Kidney epithelial cell (primary cell): Measurements from ENCODE around the gene MEPE. TPM values are rescaled to one million over a fixed set of nuclear protein-coding genes. Genes with fewer than 3 reads are reported as not detected.

Source experiments
- DNase-seq: peaks from one replicate; pipeline ENCODE4 v3.0.0-alpha.2; 2010; ENCODE audit warnings: low read depth
- H3K27me3 ChIP-seq: 2 replicates; pipeline ENCODE4 v1.6.0; 2011; ENCODE audit warnings: low read length; ENCODE audit not compliant: control insufficient read depth, insufficient read depth
- H3K36me3 ChIP-seq: 2 replicates; pipeline ENCODE4 v1.5.1; 2011; ENCODE audit warnings: low read length; ENCODE audit not compliant: control insufficient read depth, insufficient read depth
- H3K4me3 ChIP-seq: 2 replicates; pipeline ENCODE4 v1.5.1; 2011; ENCODE audit warnings: low read depth, mild to moderate bottlenecking, control low read depth, low read length
- total RNA-seq: library from RNA; depleted of rRNA; stranded (reverse); fragments of >200 nt; gene quantifications from 2 replicates; pipeline ENCODE4 v1.2.3, GENCODE V29; 2015
- TF ChIP-seq, protein P1 (sequence below): IDR thresholded peaks from 2 replicates; pipeline ENCODE4 v1.5.1; 2011; ENCODE audit warnings: mild to moderate bottlenecking, moderate library complexity, low read length, control low read depth, inconsistent platforms; ENCODE audit not compliant: insufficient read depth, poor library complexity, severe bottlenecking

MEPE gene
- total RNA-seq, 1 donor from 2014 or later, result not detected

DNA sequence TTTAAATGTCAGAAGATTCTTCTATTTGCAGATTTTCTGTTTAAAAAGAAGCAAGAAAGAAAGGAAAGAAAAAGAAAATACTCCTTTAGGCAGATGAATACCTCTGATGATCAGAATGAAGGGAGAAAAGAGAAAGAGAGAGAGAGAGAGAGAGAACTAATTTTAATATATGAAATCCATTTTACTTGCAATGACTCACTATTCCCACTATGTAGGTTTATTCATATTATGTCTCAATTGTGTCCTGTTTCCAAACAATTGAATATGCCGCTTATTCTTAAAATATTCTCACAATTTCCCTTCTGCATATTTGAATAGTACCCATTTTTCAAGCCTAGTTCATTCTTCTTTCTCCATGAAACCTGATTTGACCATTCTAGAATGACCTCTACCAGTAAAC lies 11.7 kb downstream of the MEPE start:
- TF ChIP-seq, protein P1, sequence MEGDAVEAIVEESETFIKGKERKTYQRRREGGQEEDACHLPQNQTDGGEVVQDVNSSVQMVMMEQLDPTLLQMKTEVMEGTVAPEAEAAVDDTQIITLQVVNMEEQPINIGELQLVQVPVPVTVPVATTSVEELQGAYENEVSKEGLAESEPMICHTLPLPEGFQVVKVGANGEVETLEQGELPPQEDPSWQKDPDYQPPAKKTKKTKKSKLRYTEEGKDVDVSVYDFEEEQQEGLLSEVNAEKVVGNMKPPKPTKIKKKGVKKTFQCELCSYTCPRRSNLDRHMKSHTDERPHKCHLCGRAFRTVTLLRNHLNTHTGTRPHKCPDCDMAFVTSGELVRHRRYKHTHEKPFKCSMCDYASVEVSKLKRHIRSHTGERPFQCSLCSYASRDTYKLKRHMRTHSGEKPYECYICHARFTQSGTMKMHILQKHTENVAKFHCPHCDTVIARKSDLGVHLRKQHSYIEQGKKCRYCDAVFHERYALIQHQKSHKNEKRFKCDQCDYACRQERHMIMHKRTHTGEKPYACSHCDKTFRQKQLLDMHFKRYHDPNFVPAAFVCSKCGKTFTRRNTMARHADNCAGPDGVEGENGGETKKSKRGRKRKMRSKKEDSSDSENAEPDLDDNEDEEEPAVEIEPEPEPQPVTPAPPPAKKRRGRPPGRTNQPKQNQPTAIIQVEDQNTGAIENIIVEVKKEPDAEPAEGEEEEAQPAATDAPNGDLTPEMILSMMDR, result no peak
- no peaks in the 10 kb centered on the region for H3K36me3 ChIP-seq
- no peak overlapping the region for H3K4me3 ChIP-seq
- DNase-seq, result no peak
- no peaks in the 10 kb centered on the region for H3K27me3 ChIP-seq

DNA sequence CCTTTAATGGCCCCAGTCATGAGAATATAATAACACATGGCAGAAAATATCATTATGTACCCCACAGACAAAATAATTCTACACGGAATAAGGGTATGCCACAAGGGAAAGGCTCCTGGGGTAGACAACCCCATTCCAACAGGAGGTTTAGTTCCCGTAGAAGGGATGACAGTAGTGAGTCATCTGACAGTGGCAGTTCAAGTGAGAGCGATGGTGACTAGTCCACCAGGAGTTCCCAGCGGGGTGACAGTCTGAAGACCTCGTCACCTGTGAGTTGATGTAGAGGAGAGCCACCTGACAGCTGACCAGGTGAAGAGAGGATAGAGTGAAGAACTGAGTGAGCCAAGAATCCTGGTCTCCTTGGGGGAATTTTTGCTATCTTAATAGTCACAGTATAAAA lies 13.5 kb downstream of the MEPE start:
- Histone ChIP-seq H3K27me3 (no peaks in the 10 kb centered on the region), H3K4me3 (no peak overlapping the region), H3K36me3 (no peaks in the 10 kb centered on the region)
- TF ChIP-seq, protein P1, result no peak
- DNase-seq, result no peak

DNA sequence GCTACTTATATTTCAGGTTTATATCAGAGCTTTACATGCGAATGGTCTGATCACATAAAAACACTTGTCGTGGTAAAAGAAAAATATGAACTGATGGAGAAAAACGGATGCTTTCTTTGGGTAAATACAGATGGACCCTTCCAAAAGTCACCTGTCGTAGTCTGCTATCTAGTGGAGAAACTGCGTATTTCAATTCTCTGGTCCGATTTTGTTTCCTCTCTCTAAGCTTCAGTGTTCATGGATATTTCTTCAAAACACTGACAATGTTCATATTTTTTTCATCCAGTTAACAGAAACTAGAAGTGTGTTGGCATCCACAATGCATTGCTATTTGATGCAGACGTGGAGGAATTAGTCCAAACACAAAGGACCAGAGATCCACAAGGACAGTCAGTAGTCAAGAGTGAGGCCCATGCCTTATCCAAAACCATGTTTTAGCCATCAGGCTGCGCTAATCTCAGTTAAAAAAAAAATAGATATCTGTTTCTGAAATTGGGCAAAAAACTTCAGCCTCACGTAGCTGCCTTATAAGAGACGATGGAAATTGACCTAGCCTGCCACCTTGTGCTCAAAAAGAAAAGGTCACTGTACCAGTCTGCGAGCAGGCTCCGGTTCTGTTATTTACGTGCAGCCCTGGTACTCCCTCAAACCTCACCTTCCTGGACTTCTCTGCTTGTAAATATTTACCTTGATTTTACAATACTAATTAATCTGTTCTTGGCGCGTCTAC lies 16.0 kb downstream of the MEPE start:
- no peak for DNase-seq
- TF ChIP-seq, protein P1, result peak; percentile 69
- H3K36me3 ChIP-seq, result no peaks in the 10 kb centered on the region
- H3K4me3 ChIP-seq, result peak overlapping the region; percentile 12
- H3K27me3 ChIP-seq, result no peaks in the 10 kb centered on the region

DNA sequence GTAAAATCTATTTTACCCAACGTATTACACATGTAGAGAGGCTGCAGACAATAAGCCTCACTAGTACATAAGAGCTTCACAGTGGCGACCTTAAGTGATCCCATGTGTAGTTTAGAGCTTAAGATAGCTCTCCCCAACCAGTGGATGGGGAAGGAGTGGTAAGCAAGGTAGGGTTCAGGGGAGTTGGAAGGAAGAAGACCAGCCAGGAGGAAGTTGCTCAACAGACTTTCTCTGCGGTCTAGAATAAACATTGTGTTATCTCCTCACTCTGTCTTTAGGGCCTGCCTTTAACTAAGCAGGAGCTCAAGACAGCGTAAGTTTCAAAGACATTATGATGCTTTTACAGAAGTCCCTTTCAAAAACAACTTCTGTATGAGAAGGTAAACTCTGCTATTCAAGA lies 16.8 kb downstream of the MEPE start:
- H3K27me3 ChIP-seq, result no peaks in the 10 kb centered on the region
- TF ChIP-seq, protein P1, result no peak
- DNase-seq, result no peak
- H3K4me3 ChIP-seq, result no peak overlapping the region
- no peaks in the 10 kb centered on the region for H3K36me3 ChIP-seq

DNA sequence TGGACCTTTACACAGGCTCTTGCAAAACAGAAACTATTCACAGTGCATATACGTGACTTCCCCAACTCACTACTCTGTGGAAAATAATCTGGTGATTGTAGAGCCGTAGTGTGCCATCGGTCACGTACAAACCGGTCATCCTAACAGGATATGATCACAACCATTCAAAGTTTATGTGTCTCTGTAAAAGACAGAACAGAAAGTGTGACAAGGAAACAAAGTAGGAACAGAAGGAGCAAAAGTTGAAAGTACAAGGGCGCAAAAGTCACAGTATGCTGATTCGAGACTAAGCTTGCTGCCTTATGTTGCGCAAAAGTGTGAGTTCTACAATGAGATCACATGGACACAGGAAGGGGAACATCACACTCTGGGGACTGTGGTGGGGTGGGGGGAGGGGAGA lies 18.6 kb downstream of the MEPE start:
- H3K27me3 ChIP-seq, result no peaks in the 10 kb centered on the region
- H3K36me3 ChIP-seq, result no peaks in the 10 kb centered on the region
- H3K4me3 ChIP-seq, result no peak overlapping the region
- TF ChIP-seq, protein P1, result no peak
- DNase-seq, result no peak

DNA sequence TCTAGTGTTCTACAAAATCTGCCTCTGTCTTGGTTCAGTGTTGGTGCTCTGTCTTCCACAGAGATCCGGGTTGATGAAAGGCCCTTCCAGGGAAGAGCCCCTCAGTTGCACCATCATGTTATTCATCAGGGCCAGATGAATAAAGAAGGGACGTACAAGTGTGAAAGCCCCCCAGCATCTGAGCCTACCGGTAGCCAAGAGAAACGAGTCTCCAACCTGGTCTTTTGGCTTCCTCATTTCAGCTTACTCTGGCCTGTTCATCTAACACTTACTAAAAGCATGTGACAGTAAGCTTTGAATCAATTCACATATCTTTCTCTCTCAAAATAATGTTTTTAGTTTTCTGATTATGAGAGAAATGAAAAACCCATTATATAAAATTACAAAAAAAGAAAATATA lies 19.2 kb downstream of the MEPE start:
- H3K27me3 ChIP-seq, result no peaks in the 10 kb centered on the region
- TF ChIP-seq, protein P1, result no peak
- no peak overlapping the region for H3K4me3 ChIP-seq
- H3K36me3 ChIP-seq, result no peaks in the 10 kb centered on the region
- no peak for DNase-seq
